Panc1 (cell line): ENCODE measurements around the gene ZFP2. TPM values are rescaled to one million over a fixed set of nuclear protein-coding genes. Genes with fewer than 3 reads are reported as not detected.

ENCODE experiments used
- ATAC-seq: fragments of 200-7000 bp; cut with Tn5 transposase; 2 replicates; pipeline ENCODE4 v1.9.1; 2020; ENCODE audit warnings: mild to moderate bottlenecking, moderate library complexity
- BruUV-seq: library from RNA; stranded (reverse); fragments of 400-500 nt; replicated peaks from 2 replicates; lab custom pipeline; 2021; lab: Mats Ljungman, UMichigan
- CTCF ChIA-PET: fragments of 300-600 bp; sonication (Branson Sonifier 250); formaldehyde crosslinking; loops from one replicate; lab custom pipeline; 2022; ENCODE audit warnings: antibody characterized with exemption; lab: Charles Lee
- POLR2A ChIA-PET: fragments of 300-600 bp; sonication (Branson Sonifier 250); formaldehyde crosslinking; loops from one replicate; lab custom pipeline; 2022; ENCODE audit warnings: antibody characterized with exemption; lab: Charles Lee
- DNase-seq: peaks from one replicate; pipeline ENCODE4 v3.0.0-alpha.2; 2010; ENCODE audit warnings: low read depth, low spot score
- H3K27ac ChIP-seq: 2 replicates; pipeline ENCODE4 v1.5.1; 2011; ENCODE audit warnings: mild to moderate bottlenecking, low read length, inconsistent platforms
- H3K27me3 ChIP-seq: fragments of 200-500 bp; sonication (Bioruptor generic); 2 replicates; pipeline ENCODE4 v1.6.0; 2014; ENCODE audit warnings: low read length, inconsistent platforms; ENCODE audit not compliant: control insufficient read depth, insufficient read depth
- H3K36me3 ChIP-seq: fragments of 200-500 bp; sonication (Bioruptor generic); 2 replicates; pipeline ENCODE4 v1.5.1; 2014; ENCODE audit warnings: inconsistent platforms, mild to moderate bottlenecking, low read length, moderate library complexity; ENCODE audit not compliant: control insufficient read depth, insufficient read depth
- H3K4me1 ChIP-seq: 2 replicates; pipeline ENCODE4 v1.5.1; 2011; ENCODE audit warnings: inconsistent platforms, mild to moderate bottlenecking, low read length, moderate library complexity; ENCODE audit not compliant: control insufficient read depth, insufficient read depth
- H3K4me3 ChIP-seq, 2 experiments: 2 replicates each; pipeline ENCODE4 v1.5.1; 2011 to 2012; ENCODE audit warnings: low read depth in 2 of 2, low read length in 2 of 2, mild to moderate bottlenecking in 2 of 2, inconsistent platforms in 1 of 2, moderate library complexity in 1 of 2
- H3K9me3 ChIP-seq: fragments of 200-500 bp; sonication (Bioruptor generic); 2 replicates; pipeline ENCODE4 v1.5.1; 2014; ENCODE audit warnings: low read depth, mild to moderate bottlenecking, inconsistent platforms, low read length, moderate library complexity; ENCODE audit not compliant: control insufficient read depth, insufficient read depth
- CTCF ChIP-seq: fragments of 450-650 bp; IDR thresholded peaks from 2 replicates; pipeline ENCODE4 v1.5.1; 2017; ENCODE audit warnings: mild to moderate bottlenecking
- POLR2AphosphoS5 ChIP-seq: IDR thresholded peaks from 2 replicates; pipeline ENCODE4 v1.6.1; 2012; ENCODE audit warnings: mild to moderate bottlenecking, low read depth, low read length, moderate library complexity
- REST ChIP-seq, 2 experiments: IDR thresholded peaks; 2 replicates each; pipeline ENCODE4 v1.6.1; 2011 to 2012; ENCODE audit warnings: low read depth in 2 of 2, control low read depth in 1 of 2, low read length in 1 of 2, mild to moderate bottlenecking in 1 of 2, moderate library complexity in 1 of 2; ENCODE audit not compliant: insufficient read depth in 1 of 2
- SIN3A ChIP-seq: IDR thresholded peaks from 2 replicates; pipeline ENCODE4 v1.6.1; 2012; ENCODE audit warnings: low read depth, mild to moderate bottlenecking, low read length, moderate library complexity, borderline replicate concordance; ENCODE audit not compliant: insufficient read depth
- TCF7L2 ChIP-seq: IDR thresholded peaks from 2 replicates; pipeline ENCODE4 v1.6.1; 2011; ENCODE audit warnings: mild to moderate bottlenecking, low read depth, low read length, inconsistent platforms
- in situ Hi-C: cut with HindIII; loops from 2 replicates; pipeline ENCODE4 v1.10.0; 2016; ENCODE audit warnings: low sequenced_read_pairs, low pct_unique_long_range_greater_than_20kb
- intact Hi-C: fragments of 100-400 bp; cut with micrococcal nuclease; formaldehyde crosslinking; loops from one replicate; pipeline ENCODE4 v1.10.0; 2022; ENCODE audit not compliant: unreplicated experiment
- total RNA-seq: library from RNA; stranded (reverse); gene quantifications from one replicate; pipeline ENCODE4 v1.2.1, GENCODE V29; 2021; ENCODE audit not compliant: unreplicated experiment

Gene ZFP2
- total RNA-seq, 1 experiment from 2014 or later, result 1.2 TPM

- peaks cover 46% of the 10 kb centered on the region for H3K9me3 ChIP-seq
- no peak overlapping the region for H3K4me3 ChIP-seq
- ATAC-seq (no peak), DNase-seq (no peak)
- no peak for TF ChIP-seq CTCF
- TF ChIP-seq REST (IDR thresholded peaks at IDR 0.05; ENCODE audit: insufficient read depth in 1 of 2, low read depth in 2 of 2, low read length in 1 of 2), result no peak
- no peak for TF ChIP-seq TCF7L2
- no peak for TF ChIP-seq SIN3A
- TF ChIP-seq POLR2AphosphoS5, result no peak
- H3K27me3 ChIP-seq, result no peaks in the 10 kb centered on the region
- H3K27ac ChIP-seq, result no peak overlapping the region
- H3K4me1 ChIP-seq, result no peaks in the 10 kb centered on the region
- intact Hi-C loops, result no loop called here
- ChIA-PET CTCF (no interaction called here), POLR2A (no interaction called here)
- no peaks in the 10 kb centered on the region for H3K36me3 ChIP-seq
- no TSS peak for BruUV-seq
- in situ Hi-C loops, result no loop called here
Observed at GRCh38 chr5:178965465-178966055, 69.8 kb downstream of the ZFP2 start.

- intact Hi-C loops, result no loop called here
- H3K4me3 ChIP-seq, result no peak overlapping the region
- CTCF ChIA-PET, result no interaction called here
- TF ChIP-seq SIN3A (no peak), TCF7L2 (no peak), POLR2AphosphoS5 (no peak), REST (IDR thresholded peaks at IDR 0.05; ENCODE audit: insufficient read depth in 1 of 2, low read depth in 2 of 2, low read length in 1 of 2) (no peak), CTCF (no peak)
- POLR2A ChIA-PET, result no interaction called here
- BruUV-seq, result no TSS peak
- H3K27ac ChIP-seq, result no peak overlapping the region
- no peaks in the 10 kb centered on the region for H3K36me3 ChIP-seq
- no peak for ATAC-seq
- in situ Hi-C loops, result no loop called here
- peaks cover 6% of the 10 kb centered on the region; the same call in 1 of the 2 replicates for H3K9me3 ChIP-seq
- DNase-seq, result no peak
- H3K4me1 ChIP-seq, result no peaks in the 10 kb centered on the region
- H3K27me3 ChIP-seq, result no peaks in the 10 kb centered on the region
Observed at GRCh38 chr5:178981381-178981780, 85.7 kb downstream of the ZFP2 start.
